ENCODE measurements around the gene IL36G. TPM values are rescaled to one million over a fixed set of nuclear protein-coding genes. Genes with fewer than 3 reads are reported as not detected.

Gene IL36G
- total and polyA plus RNA-seq, 2 donors (not counting 1 experiment from before 2014, with no cell fraction given), result not detected

GRCh38 chr2:113024764-113025163, 47.0 kb downstream of the IL36G start:
- H3K4me3 ChIP-seq (replicated peaks in 1 of 4; ENCODE audit: control extremely low read depth in 1 of 4, insufficient read depth in 1 of 4, low read depth in 3 of 4, low read length in 4 of 4), result no peak overlapping the region
- no peak for TF ChIP-seq EZH2 (IDR thresholded peaks at IDR 0.05; ENCODE audit: low read length, missing control alignments)
- TF ChIP-seq CTCF (conservative IDR thresholded peaks at IDR 0.05 in 1 of 2, IDR thresholded peaks at IDR 0.05 in 1 of 2; ENCODE audit: low read depth in 1 of 2, low read length in 2 of 2), result no peak
- H3K9me3 ChIP-seq (ENCODE audit: control insufficient read depth, insufficient read depth, low read depth, low read length), result no peaks in the 10 kb centered on the region
- no peaks in the 10 kb centered on the region for H3K79me2 ChIP-seq (ENCODE audit: control insufficient read depth, insufficient read depth, low read length)
- no peak overlapping the region for H3K4me2 ChIP-seq (ENCODE audit: extremely low read depth, insufficient read depth, low read length)
- H3K36me3 ChIP-seq (ENCODE audit: control insufficient read depth, insufficient read depth, low read length), result no peaks in the 10 kb centered on the region
- H3K9ac ChIP-seq (ENCODE audit: insufficient read depth, low read length), result no peak overlapping the region
- H4K20me1 ChIP-seq (ENCODE audit: control insufficient read depth, extremely low read depth, insufficient read depth, low read length), result no peaks in the 10 kb centered on the region
- DNase-seq (ENCODE audit: low read depth in 2 of 2), result no peak
- peaks cover 13% of the 10 kb centered on the region for H3K27me3 ChIP-seq (ENCODE audit: control insufficient read depth, insufficient read depth, low read length)
- H2AFZ ChIP-seq (ENCODE audit: low read length), result no peak overlapping the region
- no peaks in the 10 kb centered on the region for H3K4me1 ChIP-seq (ENCODE audit: control insufficient read depth, extremely low read depth, insufficient read depth, low read length)
- H3K27ac ChIP-seq (ENCODE audit: insufficient read depth, low read length), result no peak overlapping the region

DNA sequence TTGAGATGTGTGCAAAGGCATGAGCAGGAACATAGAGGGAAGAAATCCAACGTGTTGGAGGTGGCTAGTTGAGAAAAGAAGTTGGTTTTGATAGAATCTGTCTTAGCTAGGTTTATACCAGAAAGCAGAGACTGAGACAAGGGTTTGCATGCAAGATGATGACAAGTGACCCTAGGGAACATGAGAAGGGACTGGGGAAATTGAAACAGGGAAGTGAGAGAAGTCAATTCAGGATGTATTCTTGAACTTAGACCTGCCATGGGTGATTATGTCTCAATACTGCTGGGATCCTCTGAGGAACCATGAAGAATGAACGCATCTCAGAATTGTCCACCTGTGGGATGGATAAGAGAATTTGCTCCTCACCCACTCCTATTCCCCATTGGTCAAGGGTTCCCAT, 47.9 kb downstream of the IL36G start:
- H4K20me1 ChIP-seq (ENCODE audit: control insufficient read depth, extremely low read depth, insufficient read depth, low read length), result no peaks in the 10 kb centered on the region
- DNase-seq (ENCODE audit: low read depth in 2 of 2), result no peak
- H3K4me3 ChIP-seq (replicated peaks in 1 of 4; ENCODE audit: control extremely low read depth in 1 of 4, insufficient read depth in 1 of 4, low read depth in 3 of 4, low read length in 4 of 4), result no peak overlapping the region
- H3K27me3 ChIP-seq (ENCODE audit: control insufficient read depth, insufficient read depth, low read length), result peaks cover 13% of the 10 kb centered on the region
- H3K4me2 ChIP-seq (ENCODE audit: extremely low read depth, insufficient read depth, low read length), result no peak overlapping the region
- H2AFZ ChIP-seq (ENCODE audit: low read length), result no peak overlapping the region
- no peak overlapping the region for H3K9ac ChIP-seq (ENCODE audit: insufficient read depth, low read length)
- H3K36me3 ChIP-seq (ENCODE audit: control insufficient read depth, insufficient read depth, low read length), result no peaks in the 10 kb centered on the region
- H3K4me1 ChIP-seq (ENCODE audit: control insufficient read depth, extremely low read depth, insufficient read depth, low read length), result no peaks in the 10 kb centered on the region
- H3K27ac ChIP-seq (ENCODE audit: insufficient read depth, low read length), result no peak overlapping the region
- H3K79me2 ChIP-seq (ENCODE audit: control insufficient read depth, insufficient read depth, low read length), result no peaks in the 10 kb centered on the region
- TF ChIP-seq EZH2 (IDR thresholded peaks at IDR 0.05; ENCODE audit: low read length, missing control alignments) (no peak), CTCF (conservative IDR thresholded peaks at IDR 0.05 in 1 of 2, IDR thresholded peaks at IDR 0.05 in 1 of 2; ENCODE audit: low read depth in 1 of 2, low read length in 2 of 2) (no peak)
- no peaks in the 10 kb centered on the region for H3K9me3 ChIP-seq (ENCODE audit: control insufficient read depth, insufficient read depth, low read depth, low read length)

GRCh38 chr2:113027691-113028090, 49.9 kb downstream of the IL36G start:
- DNase-seq (ENCODE audit: low read depth in 2 of 2), result no peak
- Histone ChIP-seq H3K79me2 (ENCODE audit: control insufficient read depth, insufficient read depth, low read length) (no peaks in the 10 kb centered on the region), H3K9ac (ENCODE audit: insufficient read depth, low read length) (no peak overlapping the region), H2AFZ (ENCODE audit: low read length) (no peak overlapping the region), H3K36me3 (ENCODE audit: control insufficient read depth, insufficient read depth, low read length) (no peaks in the 10 kb centered on the region), H4K20me1 (ENCODE audit: control insufficient read depth, extremely low read depth, insufficient read depth, low read length) (no peaks in the 10 kb centered on the region), H3K4me2 (ENCODE audit: extremely low read depth, insufficient read depth, low read length) (no peak overlapping the region), H3K27me3 (ENCODE audit: control insufficient read depth, insufficient read depth, low read length) (peaks cover 11% of the 10 kb centered on the region), H3K9me3 (ENCODE audit: control insufficient read depth, insufficient read depth, low read depth, low read length) (no peaks in the 10 kb centered on the region), H3K4me3 (replicated peaks in 1 of 4; ENCODE audit: control extremely low read depth in 1 of 4, insufficient read depth in 1 of 4, low read depth in 3 of 4, low read length in 4 of 4) (no peak overlapping the region), H3K27ac (ENCODE audit: insufficient read depth, low read length) (no peak overlapping the region), H3K4me1 (ENCODE audit: control insufficient read depth, extremely low read depth, insufficient read depth, low read length) (no peaks in the 10 kb centered on the region)
- TF ChIP-seq CTCF (conservative IDR thresholded peaks at IDR 0.05 in 1 of 2, IDR thresholded peaks at IDR 0.05 in 1 of 2; ENCODE audit: low read depth in 1 of 2, low read length in 2 of 2), result no peak
- no peak for TF ChIP-seq EZH2 (IDR thresholded peaks at IDR 0.05; ENCODE audit: low read length, missing control alignments)
